HG02763 (cell line): ENCODE data around the gene SZRD1.
A peak's percentile ranks its signal among the peaks of the same experiment; 100 is the strongest.

Experiments
- ATAC-seq: cut with Tn5 transposase; IDR thresholded peaks from one replicate; pipeline ENCODE4 v1.9.1; 2021; ENCODE audit warnings: mild to moderate bottlenecking, moderate library complexity; ENCODE audit not compliant: unreplicated experiment

The SZRD1 gene

GRCh38 chr1:16367258-16367967, 371 bp downstream of the SZRD1 start:
- peak; percentile 54 for ATAC-seq

- no peak for ATAC-seq
These were observed 1.2 kb downstream of the SZRD1 start for GRCh38 chr1:16367968-16368890.

- no peak for ATAC-seq
These were observed 2.8 kb downstream of the SZRD1 start for GRCh38 chr1:16369821-16370220.

GRCh38 chr1:16371725-16372124, 4.7 kb downstream of the SZRD1 start:
- ATAC-seq: no peak

- no peak for ATAC-seq
These were observed 5.7 kb downstream of the SZRD1 start for GRCh38 chr1:16372535-16373285.

GRCh38 chr1:16374266-16374665, 7.2 kb downstream of the SZRD1 start:
- no peak for ATAC-seq

GRCh38 chr1:16375521-16376340, 8.7 kb downstream of the SZRD1 start:
- no peak for ATAC-seq

- ATAC-seq: no peak
These were observed 9.9 kb downstream of the SZRD1 start for GRCh38 chr1:16376971-16377370.

GRCh38 chr1:16378443-16378842, 11.4 kb downstream of the SZRD1 start:
- no peak for ATAC-seq

GRCh38 chr1:16380868-16381267, 13.8 kb downstream of the SZRD1 start:
- ATAC-seq: no peak

- no peak for ATAC-seq
These were observed 16.8 kb downstream of the SZRD1 start for GRCh38 chr1:16383888-16384287.

GRCh38 chr1:16385659-16386453, 18.8 kb downstream of the SZRD1 start:
- ATAC-seq: no peak

GRCh38 chr1:16386454-16387113, 19.5 kb downstream of the SZRD1 start:
- ATAC-seq: no peak

GRCh38 chr1:16387201-16388188, 20.5 kb downstream of the SZRD1 start:
- ATAC-seq: no peak

- no peak for ATAC-seq
These were observed 24.4 kb downstream of the SZRD1 start for GRCh38 chr1:16391411-16391810.

GRCh38 chr1:16392740-16393569, 25.9 kb downstream of the SZRD1 start:
- ATAC-seq: no peak
